ENCODE results near the gene AACS. TPM values are rescaled to one million over a fixed set of nuclear protein-coding genes. Genes with fewer than 3 reads are reported as not detected.

The AACS gene
- total and polyA plus RNA-seq, 2 of the 8 experiments (the other 6 are each of a cell fraction or from before 2014, with no cell fraction given) = 51.9 to 52.4 TPM

DNA sequence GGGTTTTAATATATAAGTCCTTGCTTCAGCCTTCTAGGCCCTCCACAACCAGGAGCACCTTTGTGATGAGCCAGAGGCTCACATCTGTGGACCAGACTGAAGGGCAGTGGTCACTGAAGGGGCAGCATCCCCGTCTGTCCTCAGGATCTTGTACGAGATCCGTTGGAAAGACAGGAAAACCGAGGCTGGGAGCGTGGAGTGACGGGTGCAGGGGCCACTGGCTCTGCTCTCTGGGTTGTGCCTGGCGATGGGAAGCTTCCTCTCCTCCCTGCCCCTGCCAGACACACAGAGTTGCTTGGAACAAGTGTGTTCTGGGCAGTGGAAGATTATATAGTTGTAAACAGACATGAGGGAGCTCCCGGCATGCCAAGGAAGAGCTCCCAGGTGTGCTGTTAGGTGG, 48.0 kb downstream of the AACS start (continued):
- TF ChIP-seq, protein P1, sequence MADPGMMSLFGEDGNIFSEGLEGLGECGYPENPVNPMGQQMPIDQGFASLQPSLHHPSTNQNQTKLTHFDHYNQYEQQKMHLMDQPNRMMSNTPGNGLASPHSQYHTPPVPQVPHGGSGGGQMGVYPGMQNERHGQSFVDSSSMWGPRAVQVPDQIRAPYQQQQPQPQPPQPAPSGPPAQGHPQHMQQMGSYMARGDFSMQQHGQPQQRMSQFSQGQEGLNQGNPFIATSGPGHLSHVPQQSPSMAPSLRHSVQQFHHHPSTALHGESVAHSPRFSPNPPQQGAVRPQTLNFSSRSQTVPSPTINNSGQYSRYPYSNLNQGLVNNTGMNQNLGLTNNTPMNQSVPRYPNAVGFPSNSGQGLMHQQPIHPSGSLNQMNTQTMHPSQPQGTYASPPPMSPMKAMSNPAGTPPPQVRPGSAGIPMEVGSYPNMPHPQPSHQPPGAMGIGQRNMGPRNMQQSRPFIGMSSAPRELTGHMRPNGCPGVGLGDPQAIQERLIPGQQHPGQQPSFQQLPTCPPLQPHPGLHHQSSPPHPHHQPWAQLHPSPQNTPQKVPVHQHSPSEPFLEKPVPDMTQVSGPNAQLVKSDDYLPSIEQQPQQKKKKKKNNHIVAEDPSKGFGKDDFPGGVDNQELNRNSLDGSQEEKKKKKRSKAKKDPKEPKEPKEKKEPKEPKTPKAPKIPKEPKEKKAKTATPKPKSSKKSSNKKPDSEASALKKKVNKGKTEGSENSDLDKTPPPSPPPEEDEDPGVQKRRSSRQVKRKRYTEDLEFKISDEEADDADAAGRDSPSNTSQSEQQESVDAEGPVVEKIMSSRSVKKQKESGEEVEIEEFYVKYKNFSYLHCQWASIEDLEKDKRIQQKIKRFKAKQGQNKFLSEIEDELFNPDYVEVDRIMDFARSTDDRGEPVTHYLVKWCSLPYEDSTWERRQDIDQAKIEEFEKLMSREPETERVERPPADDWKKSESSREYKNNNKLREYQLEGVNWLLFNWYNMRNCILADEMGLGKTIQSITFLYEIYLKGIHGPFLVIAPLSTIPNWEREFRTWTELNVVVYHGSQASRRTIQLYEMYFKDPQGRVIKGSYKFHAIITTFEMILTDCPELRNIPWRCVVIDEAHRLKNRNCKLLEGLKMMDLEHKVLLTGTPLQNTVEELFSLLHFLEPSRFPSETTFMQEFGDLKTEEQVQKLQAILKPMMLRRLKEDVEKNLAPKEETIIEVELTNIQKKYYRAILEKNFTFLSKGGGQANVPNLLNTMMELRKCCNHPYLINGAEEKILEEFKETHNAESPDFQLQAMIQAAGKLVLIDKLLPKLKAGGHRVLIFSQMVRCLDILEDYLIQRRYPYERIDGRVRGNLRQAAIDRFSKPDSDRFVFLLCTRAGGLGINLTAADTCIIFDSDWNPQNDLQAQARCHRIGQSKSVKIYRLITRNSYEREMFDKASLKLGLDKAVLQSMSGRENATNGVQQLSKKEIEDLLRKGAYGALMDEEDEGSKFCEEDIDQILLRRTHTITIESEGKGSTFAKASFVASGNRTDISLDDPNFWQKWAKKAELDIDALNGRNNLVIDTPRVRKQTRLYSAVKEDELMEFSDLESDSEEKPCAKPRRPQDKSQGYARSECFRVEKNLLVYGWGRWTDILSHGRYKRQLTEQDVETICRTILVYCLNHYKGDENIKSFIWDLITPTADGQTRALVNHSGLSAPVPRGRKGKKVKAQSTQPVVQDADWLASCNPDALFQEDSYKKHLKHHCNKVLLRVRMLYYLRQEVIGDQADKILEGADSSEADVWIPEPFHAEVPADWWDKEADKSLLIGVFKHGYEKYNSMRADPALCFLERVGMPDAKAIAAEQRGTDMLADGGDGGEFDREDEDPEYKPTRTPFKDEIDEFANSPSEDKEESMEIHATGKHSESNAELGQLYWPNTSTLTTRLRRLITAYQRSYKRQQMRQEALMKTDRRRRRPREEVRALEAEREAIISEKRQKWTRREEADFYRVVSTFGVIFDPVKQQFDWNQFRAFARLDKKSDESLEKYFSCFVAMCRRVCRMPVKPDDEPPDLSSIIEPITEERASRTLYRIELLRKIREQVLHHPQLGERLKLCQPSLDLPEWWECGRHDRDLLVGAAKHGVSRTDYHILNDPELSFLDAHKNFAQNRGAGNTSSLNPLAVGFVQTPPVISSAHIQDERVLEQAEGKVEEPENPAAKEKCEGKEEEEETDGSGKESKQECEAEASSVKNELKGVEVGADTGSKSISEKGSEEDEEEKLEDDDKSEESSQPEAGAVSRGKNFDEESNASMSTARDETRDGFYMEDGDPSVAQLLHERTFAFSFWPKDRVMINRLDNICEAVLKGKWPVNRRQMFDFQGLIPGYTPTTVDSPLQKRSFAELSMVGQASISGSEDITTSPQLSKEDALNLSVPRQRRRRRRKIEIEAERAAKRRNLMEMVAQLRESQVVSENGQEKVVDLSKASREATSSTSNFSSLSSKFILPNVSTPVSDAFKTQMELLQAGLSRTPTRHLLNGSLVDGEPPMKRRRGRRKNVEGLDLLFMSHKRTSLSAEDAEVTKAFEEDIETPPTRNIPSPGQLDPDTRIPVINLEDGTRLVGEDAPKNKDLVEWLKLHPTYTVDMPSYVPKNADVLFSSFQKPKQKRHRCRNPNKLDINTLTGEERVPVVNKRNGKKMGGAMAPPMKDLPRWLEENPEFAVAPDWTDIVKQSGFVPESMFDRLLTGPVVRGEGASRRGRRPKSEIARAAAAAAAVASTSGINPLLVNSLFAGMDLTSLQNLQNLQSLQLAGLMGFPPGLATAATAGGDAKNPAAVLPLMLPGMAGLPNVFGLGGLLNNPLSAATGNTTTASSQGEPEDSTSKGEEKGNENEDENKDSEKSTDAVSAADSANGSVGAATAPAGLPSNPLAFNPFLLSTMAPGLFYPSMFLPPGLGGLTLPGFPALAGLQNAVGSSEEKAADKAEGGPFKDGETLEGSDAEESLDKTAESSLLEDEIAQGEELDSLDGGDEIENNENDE (IDR thresholded peaks at IDR 0.05; ENCODE audit: insufficient replicate concordance, low read length) = no peak
- no peak for TF ChIP-seq CBX8 (IDR thresholded peaks at IDR 0.05; ENCODE audit: borderline replicate concordance, low read depth, low read length)
- TF ChIP-seq, protein P2, sequence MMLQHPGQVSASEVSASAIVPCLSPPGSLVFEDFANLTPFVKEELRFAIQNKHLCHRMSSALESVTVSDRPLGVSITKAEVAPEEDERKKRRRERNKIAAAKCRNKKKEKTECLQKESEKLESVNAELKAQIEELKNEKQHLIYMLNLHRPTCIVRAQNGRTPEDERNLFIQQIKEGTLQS (IDR thresholded peaks at IDR 0.05; ENCODE audit: insufficient read depth, low read depth, low read length) = no peak
- no peak for TF ChIP-seq KDM4A (IDR thresholded peaks at IDR 0.05; ENCODE audit: low read depth, low read length, severe bottlenecking)
- TF ChIP-seq RFX5 (IDR thresholded peaks at IDR 0.05; ENCODE audit: borderline replicate concordance, low read depth, low read length) = no peak
- TF ChIP-seq, protein P3, sequence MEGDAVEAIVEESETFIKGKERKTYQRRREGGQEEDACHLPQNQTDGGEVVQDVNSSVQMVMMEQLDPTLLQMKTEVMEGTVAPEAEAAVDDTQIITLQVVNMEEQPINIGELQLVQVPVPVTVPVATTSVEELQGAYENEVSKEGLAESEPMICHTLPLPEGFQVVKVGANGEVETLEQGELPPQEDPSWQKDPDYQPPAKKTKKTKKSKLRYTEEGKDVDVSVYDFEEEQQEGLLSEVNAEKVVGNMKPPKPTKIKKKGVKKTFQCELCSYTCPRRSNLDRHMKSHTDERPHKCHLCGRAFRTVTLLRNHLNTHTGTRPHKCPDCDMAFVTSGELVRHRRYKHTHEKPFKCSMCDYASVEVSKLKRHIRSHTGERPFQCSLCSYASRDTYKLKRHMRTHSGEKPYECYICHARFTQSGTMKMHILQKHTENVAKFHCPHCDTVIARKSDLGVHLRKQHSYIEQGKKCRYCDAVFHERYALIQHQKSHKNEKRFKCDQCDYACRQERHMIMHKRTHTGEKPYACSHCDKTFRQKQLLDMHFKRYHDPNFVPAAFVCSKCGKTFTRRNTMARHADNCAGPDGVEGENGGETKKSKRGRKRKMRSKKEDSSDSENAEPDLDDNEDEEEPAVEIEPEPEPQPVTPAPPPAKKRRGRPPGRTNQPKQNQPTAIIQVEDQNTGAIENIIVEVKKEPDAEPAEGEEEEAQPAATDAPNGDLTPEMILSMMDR (IDR thresholded peaks at IDR 0.05; ENCODE audit: control extremely low read depth in 1 of 3, insufficient read depth in 1 of 3, low read depth in 1 of 3, low read length in 3 of 3) = no peak
- TF ChIP-seq SIX5 (IDR thresholded peaks at IDR 0.05; ENCODE audit: low read depth, low read length) = no peak

All from H1 (cell line).